Activated naive CD4-positive, alpha-beta T cell treated with anti-CD3 and anti-CD28 coated beads, Interleukin-2, amount 50 U/mL, for 24 hours (primary cell): ENCODE results near the gene ABHD4.

ENCODE experiments used
- H3K27ac Mint-ChIP-seq: one replicate; pipeline ENCODE4 v1.8.0; 2021; ENCODE audit warnings: mild to moderate bottlenecking, mixed read lengths
- H3K27me3 Mint-ChIP-seq: one replicate; pipeline ENCODE4 v1.8.0; 2021; ENCODE audit warnings: mixed read lengths
- H3K36me3 Mint-ChIP-seq: one replicate; pipeline ENCODE4 v1.8.0; 2021; ENCODE audit warnings: mixed read lengths
- H3K4me1 Mint-ChIP-seq: one replicate; pipeline ENCODE4 v1.8.0; 2021; ENCODE audit warnings: mixed read lengths
- H3K4me3 Mint-ChIP-seq: one replicate; pipeline ENCODE4 v1.8.0; 2021; ENCODE audit warnings: mild to moderate bottlenecking, mixed read lengths
- H3K9me3 Mint-ChIP-seq: one replicate; pipeline ENCODE4 v1.8.0; 2021; ENCODE audit warnings: mixed read lengths

Gene ABHD4

GRCh38 chr14:22650960-22651521 is 52.9 kb downstream of the ABHD4 start:
- Mint-ChIP-seq H3K4me3 (no peak overlapping the region), H3K36me3 (no peaks in the 10 kb centered on the region), H3K9me3 (no peaks in the 10 kb centered on the region), H3K27me3 (no peaks in the 10 kb centered on the region), H3K27ac (no peak overlapping the region), H3K4me1 (peaks cover 6% of the 10 kb centered on the region)

- Mint-ChIP-seq H3K36me3 (no peaks in the 10 kb centered on the region), H3K9me3 (no peaks in the 10 kb centered on the region), H3K4me3 (no peak overlapping the region), H3K27ac (no peak overlapping the region), H3K27me3 (no peaks in the 10 kb centered on the region), H3K4me1 (peaks cover 4% of the 10 kb centered on the region)
Measured at GRCh38 chr14:22651586-22651985, 53.5 kb downstream of the ABHD4 start.

GRCh38 chr14:22653012-22653621 is 55.0 kb downstream of the ABHD4 start:
- no peaks in the 10 kb centered on the region for H3K36me3 Mint-ChIP-seq
- H3K4me3 Mint-ChIP-seq: no peak overlapping the region
- H3K27me3 Mint-ChIP-seq: no peaks in the 10 kb centered on the region
- H3K27ac Mint-ChIP-seq: no peak overlapping the region
- no peaks in the 10 kb centered on the region for H3K4me1 Mint-ChIP-seq
- no peaks in the 10 kb centered on the region for H3K9me3 Mint-ChIP-seq

GRCh38 chr14:22656226-22656625 is 58.1 kb downstream of the ABHD4 start:
- Mint-ChIP-seq H3K9me3 (no peaks in the 10 kb centered on the region), H3K4me1 (no peaks in the 10 kb centered on the region), H3K4me3 (no peak overlapping the region), H3K36me3 (no peaks in the 10 kb centered on the region), H3K27me3 (no peaks in the 10 kb centered on the region), H3K27ac (peak overlapping the region; percentile 47)

- H3K27me3 Mint-ChIP-seq: no peaks in the 10 kb centered on the region
- no peaks in the 10 kb centered on the region for H3K9me3 Mint-ChIP-seq
- H3K36me3 Mint-ChIP-seq: no peaks in the 10 kb centered on the region
- no peaks in the 10 kb centered on the region for H3K4me1 Mint-ChIP-seq
- H3K4me3 Mint-ChIP-seq: no peak overlapping the region
- no peak overlapping the region for H3K27ac Mint-ChIP-seq
Measured at GRCh38 chr14:22656945-22657731, 59.0 kb downstream of the ABHD4 start.

- no peaks in the 10 kb centered on the region for H3K4me1 Mint-ChIP-seq
- no peaks in the 10 kb centered on the region for H3K36me3 Mint-ChIP-seq
- no peaks in the 10 kb centered on the region for H3K27me3 Mint-ChIP-seq
- H3K9me3 Mint-ChIP-seq: no peaks in the 10 kb centered on the region
- H3K4me3 Mint-ChIP-seq: no peak overlapping the region
- no peak overlapping the region for H3K27ac Mint-ChIP-seq
Measured at GRCh38 chr14:22657861-22658260, 59.8 kb downstream of the ABHD4 start.

- H3K4me3 Mint-ChIP-seq: no peak overlapping the region
- no peaks in the 10 kb centered on the region for H3K9me3 Mint-ChIP-seq
- H3K4me1 Mint-ChIP-seq: no peaks in the 10 kb centered on the region
- no peaks in the 10 kb centered on the region for H3K27me3 Mint-ChIP-seq
- H3K36me3 Mint-ChIP-seq: no peaks in the 10 kb centered on the region
- H3K27ac Mint-ChIP-seq: no peak overlapping the region
Measured at GRCh38 chr14:22658946-22659345, 60.8 kb downstream of the ABHD4 start.

- Mint-ChIP-seq H3K36me3 (no peaks in the 10 kb centered on the region), H3K4me3 (no peak overlapping the region), H3K9me3 (no peaks in the 10 kb centered on the region), H3K4me1 (no peaks in the 10 kb centered on the region), H3K27ac (no peak overlapping the region), H3K27me3 (no peaks in the 10 kb centered on the region)
Measured at GRCh38 chr14:22660654-22661053, 62.6 kb downstream of the ABHD4 start.
